ENCODE measurements around the gene ZNF280B.
"Not testable (repeated sequence)": the region's sequence is repeated elsewhere in the genome, so short reads cannot be mapped to it uniquely, and the experiment has no call there.

DNA sequence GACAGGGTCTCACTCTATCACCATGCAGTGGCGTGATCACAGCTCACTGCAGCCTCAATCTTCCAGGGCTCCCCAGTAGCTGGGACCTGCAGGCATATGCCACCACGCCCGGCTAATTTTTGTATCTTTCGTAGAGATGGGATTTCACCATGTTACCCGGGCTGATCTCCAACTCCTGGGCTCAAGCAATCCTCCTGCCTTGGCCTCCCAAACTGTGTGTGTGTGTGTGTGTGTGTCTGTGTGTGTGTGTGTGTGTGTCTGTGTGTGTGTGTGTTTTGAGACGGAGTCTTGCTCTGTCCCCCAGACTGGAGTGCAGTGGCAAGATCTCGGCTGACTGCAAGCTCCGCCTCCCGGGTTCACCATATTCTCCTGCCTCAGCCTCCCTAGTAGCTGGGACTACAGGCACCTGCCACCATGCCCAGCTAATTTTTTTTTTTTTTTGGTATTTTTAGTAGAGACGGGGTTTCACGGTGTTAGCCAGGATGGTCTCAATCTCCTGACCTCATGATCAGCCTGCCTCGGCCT is 24.1 kb upstream of the ZNF280B start:
- TF ChIP-seq, protein P1, sequence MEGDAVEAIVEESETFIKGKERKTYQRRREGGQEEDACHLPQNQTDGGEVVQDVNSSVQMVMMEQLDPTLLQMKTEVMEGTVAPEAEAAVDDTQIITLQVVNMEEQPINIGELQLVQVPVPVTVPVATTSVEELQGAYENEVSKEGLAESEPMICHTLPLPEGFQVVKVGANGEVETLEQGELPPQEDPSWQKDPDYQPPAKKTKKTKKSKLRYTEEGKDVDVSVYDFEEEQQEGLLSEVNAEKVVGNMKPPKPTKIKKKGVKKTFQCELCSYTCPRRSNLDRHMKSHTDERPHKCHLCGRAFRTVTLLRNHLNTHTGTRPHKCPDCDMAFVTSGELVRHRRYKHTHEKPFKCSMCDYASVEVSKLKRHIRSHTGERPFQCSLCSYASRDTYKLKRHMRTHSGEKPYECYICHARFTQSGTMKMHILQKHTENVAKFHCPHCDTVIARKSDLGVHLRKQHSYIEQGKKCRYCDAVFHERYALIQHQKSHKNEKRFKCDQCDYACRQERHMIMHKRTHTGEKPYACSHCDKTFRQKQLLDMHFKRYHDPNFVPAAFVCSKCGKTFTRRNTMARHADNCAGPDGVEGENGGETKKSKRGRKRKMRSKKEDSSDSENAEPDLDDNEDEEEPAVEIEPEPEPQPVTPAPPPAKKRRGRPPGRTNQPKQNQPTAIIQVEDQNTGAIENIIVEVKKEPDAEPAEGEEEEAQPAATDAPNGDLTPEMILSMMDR (IDR thresholded peaks at IDR 0.05 in 4 of 5, conservative IDR thresholded peaks at IDR 0.05 in 1 of 5), result not testable (repeated sequence)
- TF ChIP-seq POLR2A (IDR thresholded peaks at IDR 0.05), result not testable (repeated sequence)
